CD14-positive monocyte (primary cell): Measurements from ENCODE around the gene SEMA3D. TPM values are rescaled to one million over a fixed set of nuclear protein-coding genes. Genes with fewer than 3 reads are reported as not detected.

Experiments used
- DNase-seq, 3 donors: peaks; one replicate each; pipeline ENCODE4 v3.0.0-alpha.2; 2011 to 2022
- H2AFZ ChIP-seq: 2 replicates; pipeline ENCODE4 v1.6.0; 2012; ENCODE audit warnings: mild to moderate bottlenecking, low read depth, low read length, inconsistent platforms; ENCODE audit not compliant: insufficient read depth, poor library complexity, severe bottlenecking
- H3K27ac ChIP-seq, 2 donors: 1 replicate in 1 of 2; 2 replicates in 1 of 2; pipeline ENCODE4 v1.5.1; 2012 to 2013; ENCODE audit warnings: low read length in 2 of 2, control low read depth in 1 of 2, inconsistent platforms in 1 of 2, low read depth in 1 of 2, mild to moderate bottlenecking in 1 of 2
- H3K27me3 ChIP-seq, 2 donors: one replicate each; pipeline versions ENCODE4 v1.6.0 to v1.6.1; 2011 to 2013; ENCODE audit warnings: low read length in 2 of 2; ENCODE audit not compliant: control insufficient read depth in 2 of 2, insufficient read depth in 2 of 2
- H3K36me3 ChIP-seq, 2 donors: replicated peaks in 1 of 2; 1 replicate in 1 of 2; 2 replicates in 1 of 2; pipeline versions ENCODE4 v1.5.1 to v1.6.1; 2012 to 2013; ENCODE audit warnings: low read length in 2 of 2, control low read depth in 1 of 2, inconsistent platforms in 1 of 2, mild to moderate bottlenecking in 1 of 2; ENCODE audit not compliant: insufficient read depth in 2 of 2, control insufficient read depth in 1 of 2
- H3K4me1 ChIP-seq, 2 donors: 1 replicate in 1 of 2; 2 replicates in 1 of 2; pipeline versions ENCODE4 v1.5.1 to v1.6.1; 2012 to 2013; ENCODE audit warnings: low read length in 2 of 2, control low read depth in 1 of 2, inconsistent platforms in 1 of 2, mild to moderate bottlenecking in 1 of 2, moderate library complexity in 1 of 2; ENCODE audit not compliant: insufficient read depth in 2 of 2, control insufficient read depth in 1 of 2
- H3K4me2 ChIP-seq: replicated peaks from 2 replicates; pipeline ENCODE3; 2012; ENCODE audit warnings: low read length, moderate library complexity, mild to moderate bottlenecking; ENCODE audit not compliant: poor library complexity, severe bottlenecking; ENCODE audit errors: extremely low read depth
- H3K4me3 ChIP-seq, 3 experiments: fragments of 200-600 bp in 1 of 3; sonication (generic) in 1 of 3; replicated peaks in 1 of 3; 1 replicate in 2 of 3; 2 replicates in 1 of 3; pipeline ENCODE4 v1.5.1; 2011 to 2013; ENCODE audit warnings: low read length in 3 of 3, mild to moderate bottlenecking in 3 of 3, control low read depth in 2 of 3, low read depth in 2 of 3, inconsistent platforms in 1 of 3, moderate library complexity in 1 of 3
- H3K79me2 ChIP-seq: 2 replicates; pipeline ENCODE4 v1.6.0; 2012; ENCODE audit warnings: mild to moderate bottlenecking, control low read depth, inconsistent platforms, low read length, moderate library complexity; ENCODE audit not compliant: insufficient read depth
- H3K9ac ChIP-seq: 2 replicates; pipeline ENCODE4 v1.6.0; 2017; ENCODE audit warnings: low read length, mild to moderate bottlenecking; ENCODE audit not compliant: insufficient read depth, poor library complexity, severe bottlenecking
- H3K9me3 ChIP-seq, 2 donors: replicated peaks in 1 of 2; 1 replicate in 1 of 2; 2 replicates in 1 of 2; pipeline versions ENCODE4 v1.5.1 to v1.6.1; 2012 to 2013; ENCODE audit warnings: low read length in 2 of 2, control low read depth in 1 of 2; ENCODE audit not compliant: control insufficient read depth in 1 of 2, insufficient read depth in 1 of 2
- H4K20me1 ChIP-seq: 2 replicates; pipeline ENCODE4 v1.6.0; 2012; ENCODE audit warnings: mild to moderate bottlenecking, low read length, control low read depth, moderate library complexity; ENCODE audit not compliant: insufficient read depth
- H3K27ac Mint-ChIP-seq, 7 donors: one replicate each; pipeline ENCODE4 v1.8.0; 2020; ENCODE audit warnings: mild to moderate bottlenecking in 7 of 7, mixed read lengths in 7 of 7, moderate library complexity in 6 of 7, inconsistent platforms in 2 of 7
- H3K27me3 Mint-ChIP-seq, 3 donors: one replicate each; pipeline ENCODE4 v1.8.0; 2021 to 2022; ENCODE audit warnings: low read depth in 3 of 3, mild to moderate bottlenecking in 3 of 3, mixed read lengths in 3 of 3, moderate library complexity in 3 of 3, inconsistent platforms in 1 of 3
- H3K36me3 Mint-ChIP-seq, 2 donors: one replicate each; pipeline ENCODE4 v1.8.0; 2020; ENCODE audit warnings: mixed read lengths in 2 of 2, inconsistent platforms in 1 of 2, mild to moderate bottlenecking in 1 of 2
- H3K4me1 Mint-ChIP-seq: one replicate; pipeline ENCODE4 v1.8.0; 2020; ENCODE audit warnings: mild to moderate bottlenecking, mixed read lengths
- H3K4me3 Mint-ChIP-seq, 2 donors: one replicate each; pipeline ENCODE4 v1.8.0; 2020; ENCODE audit warnings: mild to moderate bottlenecking in 2 of 2, mixed read lengths in 2 of 2, moderate library complexity in 1 of 2
- H3K9me3 Mint-ChIP-seq, 7 donors: one replicate each; pipeline ENCODE4 v1.8.0; 2020 to 2022; ENCODE audit warnings: mixed read lengths in 7 of 7, mild to moderate bottlenecking in 6 of 7, moderate library complexity in 6 of 7, inconsistent platforms in 2 of 7
- CTCF ChIP-seq: fragments of 200-600 bp; IDR thresholded peaks from one replicate; pipeline ENCODE4 v1.8.0; 2022; ENCODE audit warnings: antibody characterized with exemption, mild to moderate bottlenecking
- WGBS: methylation state at CpG from one replicate; pipeline ENCODE4 v1.1.5; 2013; ENCODE audit warnings: missing lambda C conversion rate; ENCODE audit not compliant: insufficient coverage; 5-methylcytosine and 5-hydroxymethylcytosine counted together
- intact Hi-C, 2 donors: fragments of 100-400 bp; cut with micrococcal nuclease; formaldehyde crosslinking; loops; one replicate each; pipeline versions ENCODE4 v1.15.0 to v1.15.1; 2023
- polyA plus RNA-seq, 3 donors: library from polyadenylated mRNA; depleted of rRNA in 1 of 3; unstranded in 2 of 3; stranded (reverse) in 1 of 3; fragments of 300-500 nt in 2 of 3; fragments of >200 nt in 1 of 3; fragmentation: Illumina TruSeq in 2 of 3; gene quantifications; 1 replicate in 2 of 3; 2 replicates in 1 of 3; pipeline ENCODE4 v1.2.3, GENCODE V29; 2012 to 2021

Gene SEMA3D
- polyA plus RNA-seq, 3 donors: not detected

- DNase-seq: no peak
- TF ChIP-seq CTCF: no peak
- no peak overlapping the region for H3K4me2 ChIP-seq
- no peaks in the 10 kb centered on the region for H3K4me1 ChIP-seq
- no peaks in the 10 kb centered on the region for H3K36me3 Mint-ChIP-seq
- 86% methylated on average over 4 of the region's 6 CpGs for WGBS
- no peak overlapping the region for H3K4me3 Mint-ChIP-seq
- H3K4me3 ChIP-seq: no peak overlapping the region
- H3K27me3 ChIP-seq: no peaks in the 10 kb centered on the region
- no peaks in the 10 kb centered on the region for H3K79me2 ChIP-seq
- peaks cover 2% of the 10 kb centered on the region in 3 donors for H3K27me3 Mint-ChIP-seq
- H3K4me1 Mint-ChIP-seq: no peaks in the 10 kb centered on the region
- peaks cover 0 to 3% (median 0%) of the 10 kb centered on the region in 7 donors for H3K9me3 Mint-ChIP-seq
- H2AFZ ChIP-seq: no peak overlapping the region
- H3K9ac ChIP-seq: no peak overlapping the region
- intact Hi-C loops: no loop called here
- H3K9me3 ChIP-seq: no peaks in the 10 kb centered on the region
- no peaks in the 10 kb centered on the region for H4K20me1 ChIP-seq
- H3K27ac Mint-ChIP-seq: no peak overlapping the region
- H3K27ac ChIP-seq: no peak overlapping the region
- no peaks in the 10 kb centered on the region for H3K36me3 ChIP-seq
These were observed 96.7 kb downstream of the SEMA3D start for GRCh38 chr7:85090143-85090542.

- Histone ChIP-seq H3K27ac (no peak overlapping the region), H3K4me1 (no peaks in the 10 kb centered on the region), H2AFZ (no peak overlapping the region), H3K9me3 (peaks cover 0 to 3% of the 10 kb centered on the region in 2 donors), H3K4me3 (no peak overlapping the region), H3K9ac (no peak overlapping the region), H4K20me1 (no peaks in the 10 kb centered on the region), H3K27me3 (no peaks in the 10 kb centered on the region), H3K4me2 (no peak overlapping the region), H3K36me3 (no peaks in the 10 kb centered on the region), H3K79me2 (no peaks in the 10 kb centered on the region)
- no peak for TF ChIP-seq CTCF
- Mint-ChIP-seq H3K4me3 (no peak overlapping the region), H3K27ac (no peak overlapping the region), H3K9me3 (peaks cover 0 to 8% (median 4%) of the 10 kb centered on the region in 7 donors), H3K4me1 (no peaks in the 10 kb centered on the region), H3K27me3 (peaks cover 0 to 2% (median 0%) of the 10 kb centered on the region in 3 donors), H3K36me3 (no peaks in the 10 kb centered on the region)
- DNase-seq: no peak
- intact Hi-C loops: no loop called here
- WGBS: 60% methylated on average over 1 of the region's 1 CpG
These were observed 105.0 kb downstream of the SEMA3D start for GRCh38 chr7:85081846-85082245.
